Bronchial epithelial cell (primary cell): ENCODE measurements around the gene SLC30A3. TPM values are rescaled to one million over a fixed set of nuclear protein-coding genes. Genes with fewer than 3 reads are reported as not detected.

ENCODE experiments used
- DNase-seq: peaks from one replicate; pipeline ENCODE4 v3.0.0-alpha.2; 2010; ENCODE audit warnings: low read depth
- FAIRE-seq: peaks from 2 replicates; lab custom pipeline; 2011; peaks lifted over from hg19 to GRCh38; lab: Jason Lieb, UNC
- H3K27me3 ChIP-seq: 2 replicates; pipeline ENCODE4 v1.5.1; 2011; ENCODE audit warnings: low read length; ENCODE audit not compliant: control insufficient read depth, insufficient read depth
- H3K36me3 ChIP-seq: 2 replicates; pipeline ENCODE4 v1.5.1; 2011; ENCODE audit warnings: low read length; ENCODE audit not compliant: control insufficient read depth, insufficient read depth
- H3K4me3 ChIP-seq: 2 replicates; pipeline ENCODE4 v1.5.1; 2011; ENCODE audit warnings: mild to moderate bottlenecking, low read depth, low read length, control low read depth
- total RNA-seq: library from RNA; depleted of rRNA; stranded (reverse); fragments of >200 nt; gene quantifications from 2 replicates; pipeline ENCODE4 v1.2.1, GENCODE V29; 2014
- TF ChIP-seq, protein P1 (sequence below): IDR thresholded peaks from 2 replicates; pipeline ENCODE4 v1.5.1; 2011; ENCODE audit warnings: mild to moderate bottlenecking, moderate library complexity, low read length, control low read depth, inconsistent platforms; ENCODE audit not compliant: insufficient read depth, severe bottlenecking

Gene SLC30A3
- total RNA-seq, 1 donor from 2014 or later: not detected

DNA sequence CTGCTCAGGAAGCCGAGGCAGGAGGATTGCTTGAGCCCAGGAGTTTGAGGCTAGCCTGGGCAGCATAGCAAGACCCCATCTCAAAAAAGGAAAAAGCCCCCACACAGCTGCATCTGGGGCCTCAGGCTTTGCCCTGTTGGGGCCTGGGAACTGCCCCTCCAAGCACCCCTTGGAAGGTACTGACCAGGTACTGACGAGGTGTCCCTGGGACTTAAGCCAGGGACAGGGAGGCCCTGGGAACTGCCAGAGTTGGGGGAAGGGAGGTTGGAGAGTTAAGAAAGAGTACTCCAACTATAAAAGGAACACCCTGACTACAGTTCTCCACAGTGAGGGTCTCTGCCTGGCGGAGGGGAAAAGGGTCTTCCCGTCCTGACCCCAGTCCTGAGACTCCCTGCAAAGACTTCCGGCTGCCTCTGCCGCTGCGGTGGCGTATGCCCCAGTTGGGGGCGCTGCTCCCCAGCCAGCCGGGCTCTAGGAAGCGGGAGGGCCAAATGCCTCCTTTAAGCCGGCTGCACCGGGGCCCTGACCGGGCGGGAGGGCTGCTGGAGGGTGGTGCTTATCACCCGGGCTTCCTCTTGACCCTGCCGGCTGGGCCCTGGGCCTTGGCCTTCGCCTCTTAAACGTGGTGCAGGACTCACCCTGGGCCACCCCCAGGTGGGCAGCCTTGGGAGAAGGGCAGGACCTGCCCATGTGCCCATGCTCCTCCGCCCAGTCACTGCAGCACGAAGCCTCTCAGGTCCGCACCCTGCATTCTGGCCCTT is 12.8 kb downstream of the SLC30A3 start:
- H3K36me3 ChIP-seq: no peaks in the 10 kb centered on the region
- H3K27me3 ChIP-seq: peaks cover 3% of the 10 kb centered on the region
- FAIRE-seq: no peak
- no peak overlapping the region for H3K4me3 ChIP-seq
- DNase-seq: peak; percentile 27
- TF ChIP-seq, protein P1, sequence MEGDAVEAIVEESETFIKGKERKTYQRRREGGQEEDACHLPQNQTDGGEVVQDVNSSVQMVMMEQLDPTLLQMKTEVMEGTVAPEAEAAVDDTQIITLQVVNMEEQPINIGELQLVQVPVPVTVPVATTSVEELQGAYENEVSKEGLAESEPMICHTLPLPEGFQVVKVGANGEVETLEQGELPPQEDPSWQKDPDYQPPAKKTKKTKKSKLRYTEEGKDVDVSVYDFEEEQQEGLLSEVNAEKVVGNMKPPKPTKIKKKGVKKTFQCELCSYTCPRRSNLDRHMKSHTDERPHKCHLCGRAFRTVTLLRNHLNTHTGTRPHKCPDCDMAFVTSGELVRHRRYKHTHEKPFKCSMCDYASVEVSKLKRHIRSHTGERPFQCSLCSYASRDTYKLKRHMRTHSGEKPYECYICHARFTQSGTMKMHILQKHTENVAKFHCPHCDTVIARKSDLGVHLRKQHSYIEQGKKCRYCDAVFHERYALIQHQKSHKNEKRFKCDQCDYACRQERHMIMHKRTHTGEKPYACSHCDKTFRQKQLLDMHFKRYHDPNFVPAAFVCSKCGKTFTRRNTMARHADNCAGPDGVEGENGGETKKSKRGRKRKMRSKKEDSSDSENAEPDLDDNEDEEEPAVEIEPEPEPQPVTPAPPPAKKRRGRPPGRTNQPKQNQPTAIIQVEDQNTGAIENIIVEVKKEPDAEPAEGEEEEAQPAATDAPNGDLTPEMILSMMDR: peak; percentile 82

DNA sequence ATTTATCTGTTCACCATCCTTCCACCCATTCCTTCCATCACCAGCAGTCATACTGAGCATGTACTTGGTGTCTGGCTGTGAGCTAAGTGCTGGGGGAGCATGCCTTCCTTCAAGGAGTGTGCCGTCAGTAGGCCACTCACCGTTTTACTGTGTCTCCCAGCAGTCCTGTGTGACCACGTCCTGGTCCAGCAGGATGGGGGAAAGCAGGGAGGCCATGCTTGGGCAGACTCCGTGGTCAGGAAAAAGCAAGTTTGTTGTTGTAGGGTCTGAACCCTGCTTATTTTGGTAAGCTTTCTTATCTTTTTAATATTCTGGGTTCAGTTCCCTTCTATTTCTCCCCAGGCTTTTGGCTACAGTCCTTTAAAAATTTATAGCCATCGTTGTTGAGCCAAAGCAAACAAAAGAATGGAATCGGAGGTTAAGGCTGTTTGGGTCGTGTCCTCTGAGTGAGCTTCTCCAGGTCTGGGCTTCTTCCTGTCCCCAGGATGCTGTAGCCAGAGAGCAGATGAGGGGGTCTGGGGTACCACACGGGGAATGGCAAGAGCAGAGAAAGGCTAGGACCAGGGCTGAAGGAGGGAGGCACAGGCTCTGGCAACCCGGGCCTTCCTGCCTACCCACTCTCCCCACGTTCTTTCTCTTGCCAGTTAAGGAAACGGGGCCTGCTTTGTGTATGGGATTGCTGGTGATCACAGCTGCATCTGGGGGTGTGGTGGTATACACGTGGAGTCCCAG is 13.5 kb downstream of the SLC30A3 start:
- no peak for FAIRE-seq
- Histone ChIP-seq H3K27me3 (peaks cover 2% of the 10 kb centered on the region), H3K4me3 (no peak overlapping the region), H3K36me3 (no peaks in the 10 kb centered on the region)
- TF ChIP-seq, protein P1: no peak
- DNase-seq: no peak

DNA sequence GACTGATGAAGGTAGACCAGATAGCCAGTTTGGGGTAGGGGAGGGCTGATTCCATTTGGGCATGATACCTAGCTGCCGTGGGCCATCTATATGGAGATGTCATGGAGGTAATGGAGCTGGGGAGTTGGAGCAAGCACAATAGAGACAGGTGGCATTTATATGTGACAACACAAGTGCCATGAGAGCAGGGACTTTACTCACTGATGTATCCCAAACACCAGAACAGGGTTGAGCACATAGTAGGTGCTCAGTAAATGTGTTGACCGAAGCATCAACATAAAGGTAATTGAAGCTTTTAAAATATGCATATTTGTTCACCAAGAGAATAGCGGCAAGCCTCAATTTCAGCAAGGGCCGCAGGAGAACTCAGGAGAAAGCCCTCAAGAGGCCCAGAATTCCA is 15.0 kb downstream of the SLC30A3 start:
- FAIRE-seq (no peak), DNase-seq (no peak)
- Histone ChIP-seq H3K4me3 (no peak overlapping the region), H3K27me3 (no peaks in the 10 kb centered on the region), H3K36me3 (peaks cover 9% of the 10 kb centered on the region)
- TF ChIP-seq, protein P1: no peak

DNA sequence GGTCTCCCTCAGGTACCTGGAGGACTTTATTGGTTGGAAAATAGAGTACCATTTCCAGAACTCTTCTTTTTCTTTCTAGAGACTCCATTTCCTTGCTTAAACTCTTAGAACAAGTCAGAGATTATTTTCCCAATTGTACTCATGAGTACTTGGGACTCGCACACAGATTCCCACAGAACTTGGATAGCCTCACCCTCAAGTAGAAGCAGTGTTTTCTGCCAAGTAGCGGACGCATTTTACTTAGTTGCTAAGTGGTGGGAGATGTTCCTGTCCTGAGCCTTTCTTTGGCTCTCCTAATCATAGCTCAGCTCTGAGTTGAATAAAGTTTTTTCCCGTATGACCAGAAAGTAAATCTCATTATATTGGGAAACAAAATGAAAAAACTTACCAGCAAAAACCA is 17.2 kb downstream of the SLC30A3 start:
- H3K36me3 ChIP-seq: peaks cover 24% of the 10 kb centered on the region
- no peak overlapping the region for H3K4me3 ChIP-seq
- FAIRE-seq: no peak
- H3K27me3 ChIP-seq: no peaks in the 10 kb centered on the region
- TF ChIP-seq, protein P1: no peak
- no peak for DNase-seq

DNA sequence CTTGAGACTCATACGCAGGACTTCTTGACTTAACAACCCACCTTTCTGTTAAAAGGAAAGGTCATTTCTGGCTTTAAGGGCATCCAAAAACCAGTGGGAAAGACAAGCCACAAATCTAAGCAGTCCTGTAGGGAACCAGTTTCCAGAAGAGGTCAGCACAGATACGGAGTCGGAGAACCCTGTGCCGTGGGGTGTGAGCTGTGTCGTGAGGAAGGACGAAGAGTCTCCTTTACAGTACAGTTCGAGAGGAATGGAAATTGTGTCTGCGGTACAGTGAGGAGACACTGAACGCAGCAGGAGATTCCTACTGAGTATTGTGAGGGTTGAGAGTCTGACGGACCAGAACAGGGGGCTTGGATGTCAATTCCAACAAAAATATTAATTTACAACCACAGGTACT is 17.7 kb downstream of the SLC30A3 start:
- Histone ChIP-seq H3K36me3 (peaks cover 29% of the 10 kb centered on the region), H3K4me3 (no peak overlapping the region), H3K27me3 (no peaks in the 10 kb centered on the region)
- FAIRE-seq (no peak), DNase-seq (no peak)
- TF ChIP-seq, protein P1: no peak
